ENCODE measurements around the gene HTR3A. TPM values are rescaled to one million over a fixed set of nuclear protein-coding genes. Genes with fewer than 3 reads are reported as not detected.
A peak's percentile ranks its signal among the peaks of the same experiment; 100 is the strongest.

HTR3A gene
- total and polyA plus RNA-seq, 9 of the 15 experiments (the other 6 are each of a cell fraction or from before 2014, with no cell fraction given): not detected

DNA sequence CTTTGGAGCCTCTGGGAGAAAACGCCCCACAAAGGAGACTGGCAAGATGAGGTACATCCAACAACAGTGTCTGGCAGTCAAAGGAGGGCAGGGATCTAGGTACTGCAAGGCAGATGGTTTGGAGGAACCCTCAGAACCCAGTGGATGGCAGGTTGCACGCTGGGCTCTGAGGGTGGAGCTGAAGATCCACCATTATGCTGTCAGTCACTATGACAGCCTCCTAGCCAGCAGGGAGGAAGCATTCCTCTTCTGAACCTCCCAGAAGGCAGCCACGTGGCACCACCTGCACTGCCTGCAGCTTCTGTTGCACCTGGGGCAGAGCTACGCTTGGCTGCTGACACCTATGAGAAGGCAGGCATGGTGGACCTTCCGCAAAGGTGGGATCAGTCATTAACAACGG lies 40.2 kb downstream of the HTR3A start:
- DNase-seq (ENCODE audit: extremely low read depth in 1 of 4, low spot score in 3 of 4): no peak
- intact Hi-C loops (cut with micrococcal nuclease) (no loop called here), in situ Hi-C loops (cut with MboI) (loop anchor here (10.0 kb wide), 1 partner anchor 250 kb away; no protein-coding TSS in a partner anchor)
- ChIA-PET CTCF (ENCODE audit: low intra/inter-chr PET ratio) (no interaction called here), POLR2A (no interaction called here)
- no TSS peak for BruUV-seq (replicated peaks)
- H3K9ac ChIP-seq (ENCODE audit: insufficient read depth in 1 of 2, low read depth in 2 of 2, low read length in 2 of 2): no peak overlapping the region
- H4K20me1 ChIP-seq (replicated peaks; ENCODE audit: control insufficient read depth, insufficient read depth, low read length): no peaks in the 10 kb centered on the region
- no peak overlapping the region for H3K27ac ChIP-seq (ENCODE audit: extremely low read depth, low read depth, low read length)
- no peaks in the 10 kb centered on the region for H3K4me1 ChIP-seq (replicated peaks in 1 of 2; ENCODE audit: control insufficient read depth in 2 of 2, insufficient read depth in 2 of 2, low read length in 2 of 2)
- peaks cover 2% of the 10 kb centered on the region for H3K9me1 ChIP-seq (ENCODE audit: control insufficient read depth, insufficient read depth, low read length)
- 0% methylated on average over 6 of the region's 6 CpGs for WGBS (ENCODE audit: insufficient coverage, low coverage, missing lambda C conversion rate)
- H3K4me2 ChIP-seq (ENCODE audit: insufficient read depth, low read length): no peak overlapping the region
- TF ChIP-seq CAMTA2 (CRISPR knock-in tag; conservative IDR thresholded peaks at IDR 0.05): no peak
- TF ChIP-seq NFIX (CRISPR knock-in tag; IDR thresholded peaks at IDR 0.05; ENCODE audit: low read depth): no peak
- TF ChIP-seq, protein P1, sequence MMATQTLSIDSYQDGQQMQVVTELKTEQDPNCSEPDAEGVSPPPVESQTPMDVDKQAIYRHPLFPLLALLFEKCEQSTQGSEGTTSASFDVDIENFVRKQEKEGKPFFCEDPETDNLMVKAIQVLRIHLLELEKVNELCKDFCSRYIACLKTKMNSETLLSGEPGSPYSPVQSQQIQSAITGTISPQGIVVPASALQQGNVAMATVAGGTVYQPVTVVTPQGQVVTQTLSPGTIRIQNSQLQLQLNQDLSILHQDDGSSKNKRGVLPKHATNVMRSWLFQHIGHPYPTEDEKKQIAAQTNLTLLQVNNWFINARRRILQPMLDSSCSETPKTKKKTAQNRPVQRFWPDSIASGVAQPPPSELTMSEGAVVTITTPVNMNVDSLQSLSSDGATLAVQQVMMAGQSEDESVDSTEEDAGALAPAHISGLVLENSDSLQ (IDR thresholded peaks at IDR 0.05): peak; percentile 60
- TF ChIP-seq CHD4 (IDR thresholded peaks at IDR 0.05; ENCODE audit: insufficient read depth, insufficient replicate concordance, low read depth, low read length, poor library complexity, severe bottlenecking): no peak
- no peak for TF ChIP-seq EGR1 (conservative IDR thresholded peaks at IDR 0.05)
- H3K79me2 ChIP-seq (ENCODE audit: control insufficient read depth, insufficient read depth, low read length): no peaks in the 10 kb centered on the region
- ATAC-seq: peak; percentile 49; the same call in 2 of the 3 replicates
- H3K4me3 ChIP-seq: no peak overlapping the region
- no peak for FAIRE-seq
- no peaks in the 10 kb centered on the region for H3K36me3 ChIP-seq (ENCODE audit: control insufficient read depth, insufficient read depth, low read length)
- H3K9me3 ChIP-seq (replicated peaks; ENCODE audit: control insufficient read depth, insufficient read depth, low read depth, low read length): no peaks in the 10 kb centered on the region
- H3K27me3 ChIP-seq (ENCODE audit: control insufficient read depth in 2 of 2, insufficient read depth in 2 of 2, low read length in 2 of 2): peaks cover 4 to 34% of the 10 kb centered on the region in 2 experiments; a peak in 4 of 5 replicates
- no peak overlapping the region for H2AFZ ChIP-seq (ENCODE audit: low read depth, low read length)

DNA sequence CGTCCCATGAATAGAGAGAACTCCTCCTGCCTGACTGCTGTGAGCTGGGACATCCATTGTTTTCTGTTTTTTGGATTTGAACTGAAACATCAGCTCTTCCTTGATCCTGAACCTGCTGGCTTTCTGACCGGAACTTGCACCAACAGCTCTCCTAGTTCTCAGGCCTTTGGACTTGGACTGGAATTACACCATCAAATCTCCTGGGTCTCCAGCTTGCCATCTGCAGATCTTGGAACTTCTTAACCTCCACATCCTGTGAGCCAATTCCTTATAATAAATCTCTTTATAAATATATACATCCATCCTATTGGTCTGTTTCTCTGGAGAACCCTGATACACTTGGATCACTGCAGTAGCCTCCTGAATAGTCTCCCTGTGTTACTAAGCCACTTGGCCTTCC lies 42.1 kb downstream of the HTR3A start:
- intact Hi-C loops (cut with micrococcal nuclease) (no loop called here), in situ Hi-C loops (cut with MboI) (loop anchor here (10.0 kb wide), 1 partner anchor 248 kb away; no protein-coding TSS in a partner anchor)
- FAIRE-seq (no peak), DNase-seq (ENCODE audit: extremely low read depth in 1 of 4, low spot score in 3 of 4) (no peak), ATAC-seq (no peak)
- Histone ChIP-seq H3K4me2 (ENCODE audit: insufficient read depth, low read length) (no peak overlapping the region), H3K9me1 (ENCODE audit: control insufficient read depth, insufficient read depth, low read length) (peaks cover 2% of the 10 kb centered on the region), H3K9ac (ENCODE audit: insufficient read depth in 1 of 2, low read depth in 2 of 2, low read length in 2 of 2) (no peak overlapping the region), H3K79me2 (ENCODE audit: control insufficient read depth, insufficient read depth, low read length) (no peaks in the 10 kb centered on the region), H4K20me1 (replicated peaks; ENCODE audit: control insufficient read depth, insufficient read depth, low read length) (no peaks in the 10 kb centered on the region), H3K4me1 (replicated peaks in 1 of 2; ENCODE audit: control insufficient read depth in 2 of 2, insufficient read depth in 2 of 2, low read length in 2 of 2) (no peaks in the 10 kb centered on the region), H2AFZ (ENCODE audit: low read depth, low read length) (no peak overlapping the region), H3K4me3 (no peak overlapping the region), H3K27me3 (ENCODE audit: control insufficient read depth in 2 of 2, insufficient read depth in 2 of 2, low read length in 2 of 2) (peaks cover 8 to 32% of the 10 kb centered on the region in 2 experiments; a peak in 3 of 5 replicates), H3K27ac (ENCODE audit: extremely low read depth, low read depth, low read length) (no peak overlapping the region), H3K36me3 (ENCODE audit: control insufficient read depth, insufficient read depth, low read length) (no peaks in the 10 kb centered on the region), H3K9me3 (replicated peaks; ENCODE audit: control insufficient read depth, insufficient read depth, low read depth, low read length) (no peaks in the 10 kb centered on the region)
- 3% methylated on average over 2 of the region's 2 CpGs for WGBS (ENCODE audit: insufficient coverage, low coverage, missing lambda C conversion rate)
- CTCF ChIA-PET (ENCODE audit: low intra/inter-chr PET ratio): no interaction called here
- BruUV-seq (replicated peaks): no TSS peak
- POLR2A ChIA-PET: no interaction called here
- no peak for TF ChIP-seq RFX1 (IDR thresholded peaks at IDR 0.05)
